T-helper 1 cell treated with Interleukin-12 subunit alpha and Interleukin-12 subunit beta and Interleukin-4 antibody, amounts not matched to agents 30 μg/mL and 1 μg/mL, for 36 hours (primary cell): Measurements from ENCODE around the gene DBNDD1.

Experiments used
- H3K27ac Mint-ChIP-seq: one replicate; pipeline ENCODE4 v1.8.0; 2021; ENCODE audit warnings: mild to moderate bottlenecking, mixed read lengths
- H3K27me3 Mint-ChIP-seq: one replicate; pipeline ENCODE4 v1.8.0; 2021; ENCODE audit warnings: low read depth, mixed read lengths
- H3K36me3 Mint-ChIP-seq: one replicate; pipeline ENCODE4 v1.8.0; 2021; ENCODE audit warnings: low read depth, mixed read lengths
- H3K4me1 Mint-ChIP-seq: one replicate; pipeline ENCODE4 v1.8.0; 2021; ENCODE audit warnings: low read depth, mixed read lengths
- H3K4me3 Mint-ChIP-seq: one replicate; pipeline ENCODE4 v1.8.0; 2021; ENCODE audit warnings: mild to moderate bottlenecking, moderate library complexity, mixed read lengths
- H3K9me3 Mint-ChIP-seq: one replicate; pipeline ENCODE4 v1.8.0; 2021; ENCODE audit warnings: mixed read lengths

The DBNDD1 gene

DNA sequence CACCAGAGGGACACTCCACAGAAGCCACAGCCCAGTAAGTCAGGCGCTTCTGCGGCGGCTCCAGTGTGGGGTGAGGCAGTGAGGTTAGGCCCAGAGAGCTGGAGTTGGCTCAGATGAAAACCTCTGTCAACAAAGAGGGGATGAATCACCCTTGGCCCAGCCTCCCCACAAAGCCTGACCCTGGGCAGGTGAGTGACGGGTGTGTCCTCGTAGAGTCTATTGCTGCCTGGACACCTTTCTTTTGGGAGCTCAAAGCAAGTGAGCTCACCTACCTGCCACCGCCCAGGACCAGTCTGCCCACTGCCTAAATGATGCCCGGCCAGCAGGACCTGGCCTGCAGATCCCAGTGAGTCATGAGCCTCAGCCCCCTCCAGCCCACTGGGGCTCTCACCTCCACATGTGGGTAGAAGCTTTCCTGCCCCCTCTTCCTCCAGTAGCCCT, 24.9 kb upstream of the DBNDD1 start:
- Mint-ChIP-seq H3K4me1 (no peaks in the 10 kb centered on the region), H3K27me3 (peaks cover 16% of the 10 kb centered on the region), H3K27ac (no peak overlapping the region), H3K4me3 (no peak overlapping the region), H3K9me3 (no peaks in the 10 kb centered on the region), H3K36me3 (no peaks in the 10 kb centered on the region)

DNA sequence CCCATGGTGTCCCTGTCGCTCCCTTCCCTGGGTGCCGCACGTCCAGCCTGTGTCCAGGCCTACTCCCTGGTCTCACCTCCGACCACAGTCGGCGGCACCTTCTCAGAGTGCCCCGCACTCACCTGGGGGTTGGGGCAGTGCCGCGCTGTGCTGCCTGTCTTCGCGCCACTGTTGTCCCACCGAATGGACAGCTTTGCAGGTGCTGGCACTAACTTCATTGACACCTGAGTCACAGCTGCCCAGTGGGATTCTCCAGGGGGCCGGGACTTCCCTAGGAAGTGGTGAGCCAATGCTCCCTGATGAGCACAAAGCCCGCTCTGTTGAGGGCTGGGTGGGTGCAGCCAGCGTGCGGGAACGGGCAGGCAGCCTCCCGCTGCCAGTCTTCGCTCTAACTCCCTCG, 24.3 kb upstream of the DBNDD1 start:
- H3K9me3 Mint-ChIP-seq, result no peaks in the 10 kb centered on the region
- no peak overlapping the region for H3K4me3 Mint-ChIP-seq
- no peak overlapping the region for H3K27ac Mint-ChIP-seq
- H3K36me3 Mint-ChIP-seq, result no peaks in the 10 kb centered on the region
- peaks cover 10% of the 10 kb centered on the region for H3K27me3 Mint-ChIP-seq
- H3K4me1 Mint-ChIP-seq, result no peaks in the 10 kb centered on the region

DNA sequence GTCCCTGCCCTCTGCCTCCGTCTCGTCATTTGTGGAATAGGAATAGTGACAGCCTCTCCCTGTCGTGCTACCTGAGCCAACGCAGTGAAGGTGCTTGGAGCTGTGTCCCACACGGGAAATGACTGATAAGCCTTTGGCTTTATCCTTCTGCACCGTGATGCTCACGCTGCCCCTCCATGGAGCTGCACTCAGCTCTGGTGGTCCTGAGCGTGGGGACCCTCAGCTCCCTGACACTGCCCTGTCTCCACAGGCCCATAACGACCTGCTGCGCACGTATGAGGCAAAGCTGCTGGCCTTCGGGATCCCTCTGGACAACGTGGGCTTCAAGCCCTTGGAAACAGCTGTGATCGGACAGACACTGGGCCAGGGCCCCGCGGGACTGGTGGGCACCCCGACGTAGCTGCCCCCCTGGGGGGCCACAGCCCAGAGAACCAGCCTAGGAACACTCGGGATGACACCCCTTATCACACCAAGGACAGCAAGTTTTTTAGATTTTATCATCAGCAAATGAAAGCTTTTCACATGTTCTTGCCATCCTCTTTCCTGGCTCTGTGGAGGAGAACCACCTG, 23.8 kb upstream of the DBNDD1 start:
- peaks cover 5% of the 10 kb centered on the region for H3K27me3 Mint-ChIP-seq

DNA sequence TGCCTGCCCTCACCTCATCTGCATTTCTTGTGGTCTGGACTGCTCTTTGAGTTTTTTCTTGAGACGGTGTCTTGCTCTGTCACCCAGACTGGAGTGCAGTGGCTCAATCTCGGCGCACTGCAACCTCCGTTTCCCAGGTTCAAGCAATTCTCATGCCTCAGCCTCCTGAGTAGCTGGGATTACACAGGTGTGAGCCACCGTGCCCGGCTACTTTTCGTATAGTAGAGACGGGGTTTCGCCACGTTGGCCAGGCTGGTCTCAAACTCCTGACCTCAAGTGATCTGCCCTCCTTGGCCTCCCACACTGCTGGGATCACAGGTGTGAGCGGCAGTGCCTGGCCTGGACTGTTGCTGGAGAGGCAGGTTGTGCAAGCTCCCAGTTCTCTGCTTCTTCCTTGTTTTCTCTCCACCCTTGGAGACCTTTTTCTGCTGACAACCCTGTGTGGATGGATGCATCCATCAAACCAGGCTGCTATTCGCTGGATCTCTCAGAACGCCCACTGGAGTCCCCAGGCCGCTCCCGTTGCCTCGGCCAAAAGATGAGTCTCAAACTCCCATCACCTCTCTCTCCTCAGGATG, 22.7 kb upstream of the DBNDD1 start:
- H3K9me3 Mint-ChIP-seq, result no peaks in the 10 kb centered on the region
- no peak overlapping the region for H3K27ac Mint-ChIP-seq
- no peaks in the 10 kb centered on the region for H3K4me1 Mint-ChIP-seq
- H3K27me3 Mint-ChIP-seq, result peaks cover 5% of the 10 kb centered on the region
- no peak overlapping the region for H3K4me3 Mint-ChIP-seq
- no peaks in the 10 kb centered on the region for H3K36me3 Mint-ChIP-seq

More for the DNA sequence above, 23.8 kb upstream of the DBNDD1 start:
- no peaks in the 10 kb centered on the region for H3K4me1 Mint-ChIP-seq
- H3K27ac Mint-ChIP-seq, result no peak overlapping the region
- H3K9me3 Mint-ChIP-seq, result no peaks in the 10 kb centered on the region
- H3K4me3 Mint-ChIP-seq, result no peak overlapping the region
- H3K36me3 Mint-ChIP-seq, result no peaks in the 10 kb centered on the region

DNA sequence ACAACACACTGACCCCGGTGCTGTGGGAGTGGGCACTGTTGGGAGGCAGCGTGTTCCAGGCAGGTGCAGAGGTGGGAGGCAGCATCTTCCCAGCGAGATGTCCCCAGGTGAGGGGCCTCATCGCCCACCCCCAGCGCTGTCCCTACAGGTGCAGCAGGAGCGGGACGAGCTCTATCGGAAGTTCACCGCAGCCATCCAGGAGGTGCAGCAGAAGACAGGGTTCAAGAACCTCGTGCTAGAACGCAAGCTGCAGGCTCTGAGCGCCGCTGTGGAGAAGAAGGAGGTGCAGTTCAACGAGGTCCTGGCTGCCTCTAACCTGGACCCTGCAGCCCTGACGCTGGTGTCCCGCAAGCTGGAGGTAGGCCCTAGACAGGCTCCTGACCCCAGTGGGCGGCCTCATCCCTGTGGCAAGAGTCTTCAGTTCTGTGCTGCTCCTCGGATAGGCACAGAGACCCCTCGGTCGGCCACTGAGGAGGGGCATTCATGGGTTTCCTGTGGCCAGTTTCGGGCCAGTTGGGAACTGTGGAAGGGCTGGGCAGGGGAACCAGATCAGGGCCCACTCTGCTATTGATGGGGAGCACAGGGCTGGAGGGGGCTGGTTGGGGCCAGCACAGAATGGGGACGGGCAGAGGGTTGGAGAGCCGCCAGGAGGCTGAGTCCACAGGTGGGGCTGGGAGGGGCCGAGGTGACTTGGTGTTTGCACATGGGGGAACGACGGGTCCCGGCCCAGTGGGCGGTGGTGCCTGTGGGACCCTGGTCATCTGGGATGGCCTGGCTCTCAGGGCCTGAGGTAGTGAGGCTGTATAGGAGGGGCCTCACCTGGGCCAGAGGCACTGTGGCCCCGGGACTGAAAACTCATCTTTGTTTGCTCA, 21.1 kb upstream of the DBNDD1 start:
- Mint-ChIP-seq H3K9me3 (no peaks in the 10 kb centered on the region), H3K27me3 (no peaks in the 10 kb centered on the region), H3K4me1 (no peaks in the 10 kb centered on the region), H3K27ac (no peak overlapping the region), H3K36me3 (no peaks in the 10 kb centered on the region), H3K4me3 (no peak overlapping the region)

DNA sequence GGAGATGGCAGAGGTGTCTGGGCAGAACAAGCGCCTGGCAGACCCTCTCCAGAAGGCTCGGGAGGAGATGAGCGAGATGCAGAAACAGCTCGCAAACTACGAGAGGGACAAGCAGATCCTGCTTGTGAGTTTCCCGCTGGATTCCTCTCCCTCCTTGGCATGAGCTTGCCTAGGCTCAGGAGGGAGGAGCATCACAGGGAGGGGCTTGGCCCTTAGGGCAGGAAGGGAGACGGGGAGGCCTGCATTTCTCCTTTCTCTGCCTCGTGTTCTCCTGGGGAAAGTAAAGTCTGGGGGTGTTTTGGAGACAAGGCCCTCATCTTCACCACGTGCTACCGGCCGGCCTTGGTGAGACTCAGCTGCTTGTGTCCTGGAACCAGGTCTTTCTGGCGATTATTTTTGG, 18.0 kb upstream of the DBNDD1 start:
- H3K36me3 Mint-ChIP-seq, result no peaks in the 10 kb centered on the region
- H3K4me1 Mint-ChIP-seq, result no peaks in the 10 kb centered on the region
- peaks cover under 1% of the 10 kb centered on the region for H3K9me3 Mint-ChIP-seq
- H3K4me3 Mint-ChIP-seq, result no peak overlapping the region
- no peak overlapping the region for H3K27ac Mint-ChIP-seq
- no peaks in the 10 kb centered on the region for H3K27me3 Mint-ChIP-seq

DNA sequence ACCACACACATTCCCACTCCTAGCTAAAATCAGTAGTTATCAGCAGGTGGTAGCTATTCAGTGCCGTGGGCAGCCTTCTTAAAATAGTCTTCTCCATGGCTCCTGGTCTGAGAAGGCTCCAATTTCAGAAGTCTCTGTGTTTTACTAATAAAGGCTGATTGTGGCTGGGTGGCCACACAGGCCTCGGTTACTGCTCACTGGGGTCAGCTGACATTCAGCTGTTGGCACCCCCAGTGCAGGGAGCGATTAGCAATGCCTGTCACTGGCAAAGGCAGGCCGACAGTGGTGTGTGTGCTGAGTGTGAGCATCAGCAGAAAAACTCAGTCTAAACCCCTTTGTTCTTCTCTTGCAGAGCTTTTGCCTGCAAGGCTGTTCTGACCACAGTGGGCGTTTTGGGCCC, 16.6 kb upstream of the DBNDD1 start:
- no peak overlapping the region for H3K27ac Mint-ChIP-seq
- peaks cover 8% of the 10 kb centered on the region for H3K36me3 Mint-ChIP-seq
- no peaks in the 10 kb centered on the region for H3K27me3 Mint-ChIP-seq
- H3K4me1 Mint-ChIP-seq, result peaks cover 5% of the 10 kb centered on the region
- no peak overlapping the region for H3K4me3 Mint-ChIP-seq
- H3K9me3 Mint-ChIP-seq, result peaks cover 8% of the 10 kb centered on the region

DNA sequence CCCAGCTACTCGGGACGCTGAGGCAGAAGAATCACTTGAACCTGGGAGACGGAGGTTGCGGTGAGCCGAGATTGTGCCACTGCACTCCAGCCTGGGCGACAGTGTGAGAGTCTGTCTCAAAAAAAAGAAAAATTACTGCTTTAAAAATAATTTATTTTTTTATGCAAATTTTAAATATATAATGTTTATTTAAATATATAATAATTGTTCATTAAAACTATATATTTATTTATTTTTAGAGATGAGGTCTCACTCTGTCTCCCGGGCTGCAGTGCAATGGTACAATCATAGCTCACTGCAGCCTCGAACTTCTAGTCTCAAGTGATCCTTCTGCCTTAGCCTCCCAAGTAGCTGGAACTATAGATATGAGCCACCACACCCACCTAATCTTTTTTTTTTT, 15.2 kb upstream of the DBNDD1 start:
- no peak overlapping the region for H3K4me3 Mint-ChIP-seq
- peaks cover 8% of the 10 kb centered on the region for H3K36me3 Mint-ChIP-seq
- no peaks in the 10 kb centered on the region for H3K27me3 Mint-ChIP-seq
- H3K27ac Mint-ChIP-seq, result no peak overlapping the region
- peaks cover 8% of the 10 kb centered on the region for H3K9me3 Mint-ChIP-seq
- peaks cover 5% of the 10 kb centered on the region for H3K4me1 Mint-ChIP-seq

DNA sequence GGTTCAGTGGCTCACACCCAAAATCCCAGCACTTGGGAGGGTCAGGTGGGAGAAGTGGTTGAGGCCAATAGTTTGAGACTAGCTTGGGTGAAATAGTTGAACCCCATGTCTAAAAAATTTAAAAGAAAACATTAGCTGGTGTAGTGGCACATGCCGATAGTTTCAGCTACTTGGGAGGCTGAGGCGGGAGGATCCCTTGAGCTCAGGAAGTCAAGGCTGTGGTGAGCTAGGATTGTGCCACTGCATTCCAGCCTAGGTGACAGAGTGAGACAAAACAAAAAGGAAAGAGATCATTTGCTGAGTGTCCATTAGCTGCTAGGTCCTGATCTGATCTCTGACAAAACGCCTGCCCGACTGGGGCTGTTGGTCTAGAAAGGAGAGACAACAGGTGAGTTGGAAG, 14.1 kb upstream of the DBNDD1 start:
- Mint-ChIP-seq H3K4me1 (peaks cover 5% of the 10 kb centered on the region), H3K4me3 (no peak overlapping the region), H3K9me3 (peaks cover 8% of the 10 kb centered on the region), H3K27me3 (no peaks in the 10 kb centered on the region), H3K36me3 (peaks cover 8% of the 10 kb centered on the region), H3K27ac (no peak overlapping the region)

DNA sequence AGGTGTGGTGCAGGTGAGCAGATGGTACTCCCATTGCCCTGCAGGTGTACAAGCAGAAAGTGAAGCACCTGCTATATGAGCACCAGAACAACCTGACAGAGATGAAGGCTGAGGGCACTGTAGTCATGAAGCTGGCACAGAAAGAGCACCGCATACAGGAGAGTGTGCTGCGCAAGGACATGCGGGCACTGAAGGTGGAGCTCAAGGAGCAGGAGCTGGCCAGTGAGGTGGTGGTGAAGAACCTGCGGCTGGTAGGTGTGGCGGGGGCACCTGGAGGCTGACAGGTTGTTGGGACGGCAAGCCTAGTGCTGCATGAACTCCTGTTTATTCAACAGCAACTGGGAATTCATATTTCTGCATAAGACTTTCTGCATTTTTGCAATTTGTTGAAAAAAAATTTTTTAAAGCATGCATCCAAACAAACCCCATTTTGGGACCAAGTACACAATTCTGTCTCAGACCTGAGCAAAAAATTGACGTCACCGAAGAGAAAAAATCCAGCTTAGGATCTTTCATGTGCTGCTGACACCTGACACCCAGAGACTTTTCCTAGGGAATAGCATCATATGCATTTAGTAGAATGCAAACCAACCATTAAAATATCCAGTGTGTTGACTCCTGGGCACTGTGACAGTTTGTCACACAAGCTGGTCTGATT, 13.5 kb upstream of the DBNDD1 start:
- Mint-ChIP-seq H3K36me3 (peaks cover 8% of the 10 kb centered on the region), H3K27me3 (no peaks in the 10 kb centered on the region), H3K4me1 (peaks cover 5% of the 10 kb centered on the region), H3K27ac (peak overlapping the region; percentile 77), H3K9me3 (peaks cover 8% of the 10 kb centered on the region), H3K4me3 (no peak overlapping the region)

DNA sequence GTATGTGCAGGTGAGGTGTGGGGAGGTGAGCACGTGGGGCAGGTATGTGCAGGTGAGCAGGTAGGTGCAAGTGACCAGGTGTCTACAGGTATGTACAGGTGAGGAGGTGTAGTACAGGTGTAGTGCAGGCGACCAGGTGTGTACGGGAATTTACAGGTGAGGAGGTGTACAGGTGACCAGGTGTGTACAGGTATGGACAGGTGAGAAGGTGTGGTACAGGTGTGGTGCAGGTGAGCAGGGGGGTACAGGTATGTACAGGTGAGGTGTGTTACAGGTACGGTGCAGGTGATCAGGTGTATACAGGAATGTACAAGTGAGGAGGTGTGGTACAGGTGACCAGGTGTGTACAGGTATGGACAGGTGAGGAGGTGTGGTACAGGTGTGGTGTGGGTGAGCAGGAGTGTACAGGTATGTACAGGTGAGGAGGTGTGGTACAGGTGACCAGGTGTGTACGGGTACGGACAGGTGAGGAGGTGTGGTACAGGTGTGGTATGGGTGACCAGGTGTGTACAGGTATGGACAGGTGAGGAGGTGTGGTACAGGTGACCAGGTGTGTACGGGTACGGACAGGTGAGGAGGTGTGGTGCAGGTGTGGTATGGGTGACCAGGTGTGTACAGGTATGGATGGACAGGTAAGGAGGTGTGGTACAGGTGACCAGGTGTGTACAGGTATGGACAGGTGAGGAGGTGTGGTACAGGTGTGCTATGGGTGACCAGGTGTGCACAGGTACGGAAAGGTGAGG, 12.8 kb upstream of the DBNDD1 start:
- Mint-ChIP-seq H3K4me3 (no peak overlapping the region), H3K9me3 (peaks cover 8% of the 10 kb centered on the region), H3K27me3 (no peaks in the 10 kb centered on the region), H3K4me1 (peaks cover 5% of the 10 kb centered on the region), H3K36me3 (peaks cover 8% of the 10 kb centered on the region), H3K27ac (peak overlapping the region; percentile 77)

DNA sequence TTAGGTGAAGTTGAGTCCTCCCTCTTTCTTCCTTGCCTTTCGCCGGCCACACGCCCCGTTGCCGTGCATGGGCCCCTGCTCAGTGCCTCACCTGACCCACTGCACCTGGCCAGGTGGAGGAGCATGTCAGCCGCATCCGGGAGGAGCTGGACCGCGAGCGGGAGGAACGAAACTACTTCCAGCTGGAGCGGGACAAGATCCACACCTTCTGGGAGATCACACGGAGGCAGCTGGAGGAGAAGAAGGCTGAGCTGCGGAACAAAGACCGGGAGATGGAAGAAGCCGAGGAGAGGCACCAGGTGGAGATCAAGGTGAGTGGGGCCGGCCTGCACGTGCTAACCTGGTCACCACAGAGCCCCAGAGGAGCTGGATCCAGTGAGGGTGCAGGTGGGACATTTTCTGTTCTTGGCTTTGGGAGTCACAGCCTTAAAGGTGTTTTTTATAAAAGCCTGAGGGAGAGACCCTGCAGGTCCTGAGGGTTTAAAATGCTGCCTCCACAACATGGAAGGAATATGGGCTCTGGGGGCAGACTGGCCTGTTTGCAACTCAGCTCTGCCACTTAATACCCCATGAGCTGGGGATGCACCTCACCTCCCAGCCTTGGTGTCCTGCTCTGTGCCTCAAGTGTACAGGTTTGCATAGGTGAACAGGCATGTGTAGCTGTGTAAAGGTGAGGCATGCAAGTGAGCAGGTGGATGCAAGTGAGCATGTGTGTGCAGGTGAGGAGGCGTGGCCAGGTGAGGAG, 12.1 kb upstream of the DBNDD1 start:
- no peaks in the 10 kb centered on the region for H3K27me3 Mint-ChIP-seq
- H3K4me3 Mint-ChIP-seq, result no peak overlapping the region

DNA sequence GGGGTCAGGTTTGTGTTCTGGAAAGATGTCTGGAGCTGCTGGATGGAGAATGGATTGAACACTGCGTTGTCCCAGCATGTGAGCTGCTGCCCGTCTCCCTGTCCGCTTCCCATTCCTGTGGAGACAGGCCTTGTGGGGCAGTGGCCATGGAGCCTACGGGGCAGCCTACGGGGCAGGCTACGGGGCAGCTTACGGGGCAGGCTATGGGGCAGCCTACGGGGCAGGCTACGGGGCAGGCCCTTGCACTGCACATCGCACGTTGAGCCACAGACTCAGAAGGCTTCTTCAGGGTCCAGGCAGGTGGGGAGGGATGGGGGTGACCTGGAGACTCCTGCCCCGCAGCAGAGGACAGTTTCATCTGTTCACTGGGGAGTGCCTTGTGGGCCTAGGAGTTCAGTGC, 9.7 kb upstream of the DBNDD1 start:
- H3K27me3 Mint-ChIP-seq, result no peaks in the 10 kb centered on the region
- peaks cover 8% of the 10 kb centered on the region for H3K4me1 Mint-ChIP-seq
- peaks cover 8% of the 10 kb centered on the region for H3K36me3 Mint-ChIP-seq
- no peak overlapping the region for H3K4me3 Mint-ChIP-seq
- H3K27ac Mint-ChIP-seq, result no peak overlapping the region
- peaks cover 8% of the 10 kb centered on the region for H3K9me3 Mint-ChIP-seq

More for the DNA sequence above, 12.1 kb upstream of the DBNDD1 start:
- H3K4me1 Mint-ChIP-seq, result peaks cover 6% of the 10 kb centered on the region
- H3K36me3 Mint-ChIP-seq, result peaks cover 8% of the 10 kb centered on the region
- peaks cover 8% of the 10 kb centered on the region for H3K9me3 Mint-ChIP-seq
- peak overlapping the region; percentile 77 for H3K27ac Mint-ChIP-seq
